Measurements from ENCODE around the gene UBE2D3.

GRCh38 chr4:102787944-102788343 lies 39.4 kb downstream of the UBE2D3 start:
- no peak for TF ChIP-seq CTCF (conservative IDR thresholded peaks at IDR 0.05; ENCODE audit: low read length)
- no peak for TF ChIP-seq EZH2phosphoT487 (IDR thresholded peaks at IDR 0.05; ENCODE audit: borderline replicate concordance, low read depth, low read length)
